Transverse colon (tissue), 4 donors: ENCODE results near the gene UBA6. TPM values are rescaled to one million over a fixed set of nuclear protein-coding genes. Genes with fewer than 3 reads are reported as not detected.

Experiments used
- DNase-seq: peaks from one replicate; pipeline ENCODE4 v3.0.0-alpha.2; 2019
- H3K27ac ChIP-seq, 4 donors: fragments of 200-600 bp; sonication (generic); 2 replicates each; pipeline ENCODE4 v1.5.1; 2016 to 2018; ENCODE audit warnings: inconsistent platforms in 4 of 4
- H3K27me3 ChIP-seq: fragments of 200-600 bp; sonication (generic); 2 replicates; pipeline ENCODE4 v1.5.1; 2017; ENCODE audit warnings: inconsistent platforms
- H3K36me3 ChIP-seq, 4 donors: fragments of 200-600 bp; sonication (generic); 2 replicates each; pipeline ENCODE4 v1.5.1; 2017 to 2019; ENCODE audit warnings: inconsistent platforms in 4 of 4
- H3K4me1 ChIP-seq, 4 donors: fragments of 200-600 bp; sonication (generic); 2 replicates each; pipeline ENCODE4 v1.5.1; 2017 to 2020; ENCODE audit warnings: inconsistent platforms in 4 of 4
- H3K4me3 ChIP-seq, 4 donors: fragments of 200-600 bp; sonication (generic); 1 replicate in 1 of 4; 2 replicates in 3 of 4; pipeline versions ENCODE4 v1.5.1 to v1.6.1; 2017 to 2019; ENCODE audit warnings: inconsistent platforms in 4 of 4
- H3K9me3 ChIP-seq, 2 donors: fragments of 200-600 bp; sonication (generic); 2 replicates each; pipeline ENCODE4 v1.5.1; 2017 to 2019; ENCODE audit warnings: inconsistent platforms in 2 of 2
- CTCF ChIP-seq, 5 experiments: fragments of 200-600 bp in 3 of 5; fragments of 450-650 bp in 2 of 5; sonication (generic) in 3 of 5; IDR thresholded peaks; 1 replicate in 2 of 5; 2 replicates in 3 of 5; pipeline ENCODE4 v1.5.1; 2016 to 2017; ENCODE audit warnings: antibody characterized with exemption in 5 of 5, inconsistent platforms in 3 of 5, mild to moderate bottlenecking in 2 of 5, moderate library complexity in 1 of 5
- EP300 ChIP-seq: sonication (generic); formaldehyde crosslinking; IDR thresholded peaks from one replicate; pipeline ENCODE4 v1.6.1; 2017; ENCODE audit warnings: antibody characterized with exemption, low read depth
- POLR2A ChIP-seq: fragments of 450-650 bp; IDR thresholded peaks from one replicate; pipeline ENCODE4 v1.6.1; 2016; ENCODE audit warnings: antibody characterized with exemption, mild to moderate bottlenecking, moderate library complexity
- POLR2AphosphoS5 ChIP-seq, 3 donors: sonication (generic); formaldehyde crosslinking; IDR thresholded peaks; one replicate each; pipeline ENCODE4 v1.6.1; 2016; ENCODE audit warnings: antibody characterized with exemption in 3 of 3
- WGBS, 2 donors: methylation state at CpG; one replicate each; pipeline ENCODE4 v1.1.5; 2018; ENCODE audit warnings: low coverage in 1 of 2; 5-methylcytosine and 5-hydroxymethylcytosine counted together
- in situ Hi-C, 4 donors: fragments of 200-750 bp; cut with MboI; loops; one replicate each; pipeline versions ENCODE4 v1.15.0 to v1.15.1; 2017; ENCODE audit warnings: low sequenced_read_pairs in 3 of 4, low pct_ligation_motif_present in 1 of 4, low pct_unique_long_range_greater_than_20kb in 1 of 4
- intact Hi-C: fragments of 100-400 bp; cut with DNase I; formaldehyde crosslinking; loops from one replicate; pipeline ENCODE4 v1.15.1; 2023; ENCODE audit warnings: low total_unique reads
- total RNA-seq, 4 donors: library from RNA; depleted of rRNA; stranded (reverse); fragments of >200 nt; gene quantifications; one replicate each; pipeline ENCODE4 v1.1.0, GENCODE V29; 2016

UBA6 gene
- total RNA-seq, 4 donors from 2014 or later = 20.9 to 52.7 (median 48.6) TPM

GRCh38 chr4:67691328-67691727 is 9.6 kb downstream of the UBA6 start:
- in situ Hi-C loops = loop anchor here in 1 of 4 donors (10.0 kb wide), 1 partner anchor 147 kb away; the partner anchor contains the start of gene CENPC
- no peak overlapping the region for H3K27ac ChIP-seq
- no peak for DNase-seq
- TF ChIP-seq CTCF (IDR thresholded peaks at IDR 0.05) (no peak), POLR2A (no peak), EP300 (no peak), POLR2AphosphoS5 (IDR thresholded peaks at IDR 0.05) (no peak)
- peaks cover 0 to 12% (median under 1%) of the 10 kb centered on the region in 4 donors for H3K36me3 ChIP-seq
- H3K4me3 ChIP-seq = no peak overlapping the region
- H3K27me3 ChIP-seq = no peaks in the 10 kb centered on the region
- H3K9me3 ChIP-seq = no peaks in the 10 kb centered on the region
- intact Hi-C loops = no loop called here
- no peaks in the 10 kb centered on the region for H3K4me1 ChIP-seq

- WGBS, 2 donors = 85 to 93% methylated on average over 4 of the region's 4 CpGs
- no peak for DNase-seq
- intact Hi-C loops = no loop called here
- Histone ChIP-seq H3K4me1 (no peaks in the 10 kb centered on the region), H3K27ac (no peak overlapping the region), H3K27me3 (no peaks in the 10 kb centered on the region), H3K9me3 (no peaks in the 10 kb centered on the region), H3K36me3 (peaks cover 0 to 9% (median 2%) of the 10 kb centered on the region in 4 donors), H3K4me3 (no peak overlapping the region)
- in situ Hi-C loops = no loop called here
- TF ChIP-seq POLR2A (no peak), POLR2AphosphoS5 (IDR thresholded peaks at IDR 0.05) (no peak)
Observed at GRCh38 chr4:67687636-67688035, 13.3 kb downstream of the UBA6 start.

- in situ Hi-C loops = no loop called here
- no peak for TF ChIP-seq POLR2AphosphoS5 (IDR thresholded peaks at IDR 0.05)
- no peak for TF ChIP-seq POLR2A
- no peak for TF ChIP-seq EP300
- TF ChIP-seq CTCF (IDR thresholded peaks at IDR 0.05) = no peak
- H3K4me1 ChIP-seq = no peaks in the 10 kb centered on the region
- no peaks in the 10 kb centered on the region for H3K9me3 ChIP-seq
- H3K27ac ChIP-seq = no peak overlapping the region
- H3K4me3 ChIP-seq = no peak overlapping the region
- no peak for DNase-seq
- H3K27me3 ChIP-seq = no peaks in the 10 kb centered on the region
- intact Hi-C loops = no loop called here
- peaks cover 0 to 14% (median 5%) of the 10 kb centered on the region in 4 donors for H3K36me3 ChIP-seq
- 88 to 100% methylated on average over 1 to 5 of the region's 5 CpGs for WGBS, 2 donors
Observed at GRCh38 chr4:67685532-67685859, 15.5 kb downstream of the UBA6 start.

- 60 to 82% methylated on average over 1 of the region's 1 CpG for WGBS, 2 donors
- no peak overlapping the region for H3K4me3 ChIP-seq
- no peak for DNase-seq
- TF ChIP-seq CTCF (IDR thresholded peaks at IDR 0.05) (no peak), POLR2A (no peak), EP300 (no peak), POLR2AphosphoS5 (IDR thresholded peaks at IDR 0.05) (no peak)
- no peak overlapping the region for H3K27ac ChIP-seq
- H3K36me3 ChIP-seq = peaks cover 0 to 14% (median 5%) of the 10 kb centered on the region in 4 donors
- H3K9me3 ChIP-seq = no peaks in the 10 kb centered on the region
- H3K27me3 ChIP-seq = no peaks in the 10 kb centered on the region
- intact Hi-C loops = no loop called here
- H3K4me1 ChIP-seq = no peaks in the 10 kb centered on the region
- in situ Hi-C loops = no loop called here
Observed at GRCh38 chr4:67684839-67685531, 16.0 kb downstream of the UBA6 start.

- peaks cover 0 to 21% (median 10%) of the 10 kb centered on the region in 4 donors for H3K36me3 ChIP-seq
- DNase-seq = no peak
- intact Hi-C loops (no loop called here), in situ Hi-C loops (no loop called here)
- 83 to 97% methylated on average over 1 of the region's 1 CpG for WGBS, 2 donors
- H3K4me3 ChIP-seq = no peak overlapping the region
- TF ChIP-seq EP300 (no peak), CTCF (IDR thresholded peaks at IDR 0.05) (no peak), POLR2A (no peak), POLR2AphosphoS5 (IDR thresholded peaks at IDR 0.05) (no peak)
- no peak overlapping the region for H3K27ac ChIP-seq
- no peaks in the 10 kb centered on the region for H3K27me3 ChIP-seq
- H3K9me3 ChIP-seq = no peaks in the 10 kb centered on the region
- no peaks in the 10 kb centered on the region for H3K4me1 ChIP-seq
Observed at GRCh38 chr4:67682266-67682665, 18.7 kb downstream of the UBA6 start.
